GM23338 (cell line): ENCODE results near the gene SORL1. TPM values are rescaled to one million over a fixed set of nuclear protein-coding genes. Genes with fewer than 3 reads are reported as not detected.

Source experiments
- ATAC-seq: fragments of 200-7000 bp; cut with Tn5 transposase; 3 replicates; pipeline ENCODE4 v1.9.1; 2020
- DNase-seq: peaks from one replicate; pipeline ENCODE4 v3.0.0-alpha.2; 2015; ENCODE audit warnings: low spot score
- H2AFZ ChIP-seq: fragments of 200-600 bp; sonication (generic); 2 replicates; pipeline ENCODE4 v1.8.0; 2016; ENCODE audit warnings: antibody characterized with exemption, mild to moderate bottlenecking, moderate library complexity
- H3F3A ChIP-seq: fragments of 200-600 bp; sonication (generic); replicated peaks from 2 replicates; pipeline ENCODE4 v1.8.0; 2017; ENCODE audit warnings: antibody characterized with exemption, mixed run types, low read depth
- H3K27ac ChIP-seq: fragments of 200-600 bp; sonication (generic); 2 replicates; pipeline ENCODE4 v1.6.1; 2016; ENCODE audit warnings: low read depth
- H3K27me3 ChIP-seq: fragments of 200-600 bp; sonication (generic); 2 replicates; pipeline ENCODE4 v1.8.0; 2016; ENCODE audit warnings: mild to moderate bottlenecking, mixed run types, moderate library complexity; ENCODE audit not compliant: insufficient read depth
- H3K36me3 ChIP-seq: fragments of 200-600 bp; sonication (generic); 2 replicates; pipeline ENCODE4 v1.8.0; 2016; ENCODE audit warnings: mild to moderate bottlenecking; ENCODE audit not compliant: insufficient read depth
- H3K4me1 ChIP-seq: fragments of 200-600 bp; sonication (generic); 2 replicates; pipeline ENCODE4 v1.8.0; 2016; ENCODE audit warnings: mild to moderate bottlenecking, moderate library complexity; ENCODE audit not compliant: insufficient read depth
- H3K4me2 ChIP-seq: fragments of 200-600 bp; sonication (generic); 2 replicates; pipeline ENCODE4 v1.7.1; 2017; ENCODE audit warnings: mixed run types
- H3K4me3 ChIP-seq: fragments of 200-600 bp; sonication (generic); 2 replicates; pipeline ENCODE4 v1.6.1; 2016; ENCODE audit warnings: mixed run types
- H3K79me2 ChIP-seq: fragments of 200-600 bp; sonication (generic); replicated peaks from 2 replicates; pipeline ENCODE4 v1.8.0; 2017; ENCODE audit warnings: mild to moderate bottlenecking; ENCODE audit not compliant: insufficient read depth
- H3K9me2 ChIP-seq: fragments of 200-600 bp; sonication (generic); 2 replicates; pipeline ENCODE4 v1.8.0; 2017; ENCODE audit not compliant: insufficient read depth
- H4K20me1 ChIP-seq: fragments of 200-600 bp; sonication (generic); replicated peaks from 2 replicates; pipeline ENCODE4 v1.8.0; 2017; ENCODE audit warnings: mild to moderate bottlenecking; ENCODE audit not compliant: insufficient read depth
- H3K27ac Mint-ChIP-seq: 2 replicates; pipeline ENCODE4 v1.8.0; 2020; ENCODE audit warnings: inconsistent platforms, mild to moderate bottlenecking, moderate library complexity, mixed read lengths
- H3K27me3 Mint-ChIP-seq: 3 replicates; pipeline ENCODE4 v1.8.0; 2022; ENCODE audit warnings: low read depth, mild to moderate bottlenecking, moderate library complexity, mixed read lengths, inconsistent platforms; ENCODE audit not compliant: insufficient read depth, poor library complexity
- H3K36me3 Mint-ChIP-seq: 3 replicates; pipeline ENCODE4 v1.8.0; 2021; ENCODE audit warnings: low read depth, mild to moderate bottlenecking, inconsistent platforms, moderate library complexity, mixed read lengths
- H3K4me1 Mint-ChIP-seq: 3 replicates; pipeline ENCODE4 v1.8.0; 2020; ENCODE audit warnings: mild to moderate bottlenecking, inconsistent platforms, mixed read lengths
- H3K4me3 Mint-ChIP-seq: 3 replicates; pipeline ENCODE4 v1.8.0; 2021; ENCODE audit warnings: moderate library complexity, mild to moderate bottlenecking, inconsistent platforms, mixed read lengths
- H3K9me3 Mint-ChIP-seq: 3 replicates; pipeline ENCODE4 v1.8.0; 2020; ENCODE audit warnings: moderate library complexity, mild to moderate bottlenecking, inconsistent platforms, mixed read lengths
- CREB1 ChIP-seq: fragments of 250-450 bp; sonication (Bioruptor Pico); IDR thresholded peaks from 2 replicates; pipeline ENCODE4 v1.5.0; 2020; ENCODE audit warnings: low read depth, mild to moderate bottlenecking, moderate library complexity
- CTCF ChIP-seq, 2 experiments: fragments of 200-600 bp in 1 of 2; sonication (generic) in 1 of 2; conservative IDR thresholded peaks; 2 replicates each; pipeline versions ENCODE4 v1.5.1 to v1.6.1; 2016 to 2017; ENCODE audit warnings: antibody characterized with exemption in 2 of 2, low read depth in 2 of 2, mild to moderate bottlenecking in 2 of 2, moderate library complexity in 1 of 2
- ETS1 ChIP-seq: IDR thresholded peaks from 2 replicates; pipeline ENCODE4 v1.6.1; 2016; ENCODE audit warnings: antibody characterized with exemption
- EZH2 ChIP-seq: fragments of 200-600 bp; sonication (generic); IDR thresholded peaks from one replicate; pipeline ENCODE4 v1.8.0; 2017; ENCODE audit warnings: antibody characterized with exemption, mild to moderate bottlenecking, low read depth; ENCODE audit not compliant: unreplicated experiment
- EZH2phosphoT487 ChIP-seq: fragments of 200-600 bp; sonication (generic); IDR thresholded peaks from one replicate; pipeline ENCODE4 v1.8.1; 2018; ENCODE audit warnings: antibody characterized with exemption; ENCODE audit not compliant: unreplicated experiment
- JUNB ChIP-seq: IDR thresholded peaks from one replicate; pipeline ENCODE4 v1.6.1; 2016; ENCODE audit warnings: antibody characterized with exemption; ENCODE audit not compliant: unreplicated experiment
- NANOG ChIP-seq: IDR thresholded peaks from 2 replicates; pipeline ENCODE4 v1.6.1; 2016; ENCODE audit warnings: antibody characterized with exemption, borderline replicate concordance
- POLR2AphosphoS5 ChIP-seq: IDR thresholded peaks from 2 replicates; pipeline ENCODE4 v1.6.1; 2016; ENCODE audit warnings: antibody characterized with exemption, low read depth
- REST ChIP-seq: IDR thresholded peaks from one replicate; pipeline ENCODE4 v1.6.1; 2018; ENCODE audit warnings: antibody characterized with exemption; ENCODE audit not compliant: unreplicated experiment
- STAT1 ChIP-seq: IDR thresholded peaks from one replicate; pipeline ENCODE4 v1.6.1; 2016; ENCODE audit warnings: antibody characterized with exemption; ENCODE audit not compliant: unreplicated experiment
- ZNF114 ChIP-seq: fragments of 250-450 bp; sonication (Bioruptor Pico); IDR thresholded peaks from 2 replicates; pipeline ENCODE4 v1.5.0; 2020; ENCODE audit warnings: mild to moderate bottlenecking, moderate library complexity
- ZNF331 ChIP-seq: fragments of 250-450 bp; sonication (Bioruptor Pico); IDR thresholded peaks from 2 replicates; pipeline ENCODE4 v1.5.0; 2020; ENCODE audit warnings: low read depth, mild to moderate bottlenecking, moderate library complexity
- ZNF462 ChIP-seq: fragments of 250-450 bp; sonication (Bioruptor Pico); IDR thresholded peaks from 2 replicates; pipeline ENCODE4 v1.5.0; 2020; ENCODE audit warnings: mild to moderate bottlenecking, moderate library complexity
- polyA plus RNA-seq: library from polyadenylated mRNA; unstranded; fragments of >200 nt; fragmentation: Nextera tagmentation; extraction: Ambion mirVana; gene quantifications from 2 replicates; pipeline ENCODE4 v1.2.1, GENCODE V29; 2016
- total RNA-seq: library from RNA; depleted of rRNA; stranded (reverse); fragments of >200 nt; shearing (Covaris generic); gene quantifications from 2 replicates; pipeline ENCODE4 v1.2.3, GENCODE V29; 2014

The SORL1 gene
- total and polyA plus RNA-seq, 2 experiments from 2014 or later: 23.0 to 78.8 TPM

GRCh38 chr11:121538054-121538453, 85.9 kb downstream of the SORL1 start:
- no peaks in the 10 kb centered on the region for H3K9me2 ChIP-seq
- peaks cover 28% of the 10 kb centered on the region for H3K36me3 Mint-ChIP-seq
- H3K4me2 ChIP-seq: no peak overlapping the region
- H3K27ac Mint-ChIP-seq: no peak overlapping the region
- H3K27ac ChIP-seq: no peak overlapping the region
- peaks cover 4% of the 10 kb centered on the region for H3K4me1 ChIP-seq
- no peak overlapping the region for H3K4me3 ChIP-seq
- H2AFZ ChIP-seq: no peak overlapping the region
- no peak overlapping the region for H3K4me3 Mint-ChIP-seq
- H3K4me1 Mint-ChIP-seq: peaks cover 14% of the 10 kb centered on the region; the same call in 2 of the 3 replicates
- no peaks in the 10 kb centered on the region for H3K9me3 Mint-ChIP-seq
- H3K27me3 Mint-ChIP-seq: no peaks in the 10 kb centered on the region
- H4K20me1 ChIP-seq: no peaks in the 10 kb centered on the region
- ATAC-seq (no peak), DNase-seq (no peak)
- no peak for TF ChIP-seq EZH2
- no peak for TF ChIP-seq ZNF114 (CRISPR knock-in tag)
- no peak for TF ChIP-seq ETS1
- no peak for TF ChIP-seq EZH2phosphoT487
- TF ChIP-seq JUNB: no peak
- TF ChIP-seq CTCF (conservative IDR thresholded peaks at IDR 0.05; ENCODE audit: low read depth in 2 of 2): no peak
- no peak for TF ChIP-seq REST
- TF ChIP-seq ZNF331 (CRISPR knock-in tag): no peak
- no peak for TF ChIP-seq STAT1
- no peak for TF ChIP-seq CREB1 (CRISPR knock-in tag)
- no peak for TF ChIP-seq NANOG
- no peak for TF ChIP-seq POLR2AphosphoS5
- TF ChIP-seq ZNF462 (CRISPR knock-in tag): no peak
- no peaks in the 10 kb centered on the region; the same call in 1 of the 2 replicates for H3K79me2 ChIP-seq
- H3K27me3 ChIP-seq: no peaks in the 10 kb centered on the region
- H3K36me3 ChIP-seq: peaks cover 7% of the 10 kb centered on the region
- 0 out of 2 replicates have a peak, but pooled peaks cover 3% of the 10 kb centered on the region for H3F3A ChIP-seq
